ENCODE results near the gene PCDHA6. TPM values are rescaled to one million over a fixed set of nuclear protein-coding genes. Genes with fewer than 3 reads are reported as not detected.
A peak's percentile ranks its signal among the peaks of the same experiment; 100 is the strongest.

Gene PCDHA6
- total and polyA plus RNA-seq, 2 of the 8 experiments (the other 6 are each of a cell fraction or from before 2014, with no cell fraction given), result 0.71 to 7.1 TPM

GRCh38 chr5:140875085-140876065, 47.6 kb downstream of the PCDHA6 start, which contains the start of gene PCDHA12 (continued):
- TF ChIP-seq CHD7 (IDR thresholded peaks at IDR 0.05; ENCODE audit: insufficient replicate concordance, low read length), result no peak
- peak in 1 of 2 experiments; percentile 68; a peak in 2 of 3 replicates for TF ChIP-seq POLR2A (IDR thresholded peaks at IDR 0.05; ENCODE audit: control extremely low read depth in 1 of 2, low read depth in 2 of 2, low read length in 2 of 2)
- TF ChIP-seq NANOG (IDR thresholded peaks at IDR 0.05; ENCODE audit: insufficient read depth, low read depth, low read length, poor library complexity, severe bottlenecking), result no peak
- TF ChIP-seq CTCF (IDR thresholded peaks at IDR 0.05; ENCODE audit: control extremely low read depth in 1 of 3, insufficient read depth in 1 of 3, low read depth in 1 of 3, low read length in 3 of 3), result peak in 2 of 3 experiments; percentile 64 to 69; a peak in 3 of 4 replicates
- no peak for TF ChIP-seq E2F6 (IDR thresholded peaks at IDR 0.05)
